GM12878 (cell line): ENCODE measurements around the gene CHRNE. TPM values are rescaled to one million over a fixed set of nuclear protein-coding genes. Genes with fewer than 3 reads are reported as not detected.

Experiments used
- ATAC-seq: fragments of 200-7000 bp; cut with Tn5 transposase; 3 replicates; pipeline ENCODE4 v1.9.1; 2020; ENCODE audit warnings: mild to moderate bottlenecking, moderate library complexity
- BruUV-seq: library from RNA; stranded (reverse); fragments of 400-500 nt; replicated peaks from 2 replicates; lab custom pipeline; 2021; lab: Mats Ljungman, UMichigan
- CTCF ChIA-PET: fragments of 300-600 bp; sonication (Branson Sonifier 250); formaldehyde crosslinking; extraction: SDS; loops from one replicate; lab custom pipeline; 2021; ENCODE audit warnings: inconsistent platforms; lab: Yijun Ruan, JAX
- POLR2A ChIA-PET: fragments of 350-600 bp; formaldehyde crosslinking; extraction: SDS; loops from one replicate; lab custom pipeline; 2021; ENCODE audit warnings: inconsistent platforms; lab: Charles Lee
- RAD21 ChIA-PET: fragments of 300-600 bp; sonication (Branson Sonifier 250); formaldehyde crosslinking; loops from one replicate; lab custom pipeline; 2023; ENCODE audit warnings: antibody characterized with exemption; ENCODE audit not compliant: unreplicated experiment; lab: Charles Lee
- SMC1A ChIA-PET: fragments of 300-600 bp; sonication (Branson Sonifier 250); formaldehyde crosslinking; loops from one replicate; lab custom pipeline; 2023; ENCODE audit not compliant: unreplicated experiment, uncharacterized antibody; lab: Charles Lee
- DNase-seq: peaks from one replicate; pipeline ENCODE4 v3.0.0-alpha.2; 2011; ENCODE audit warnings: low read depth, low spot score
- FAIRE-seq: peaks from 3 replicates; lab custom pipeline; 2011; peaks lifted over from hg19 to GRCh38; lab: Jason Lieb, UNC
- H2AFZ ChIP-seq: 2 replicates; pipeline ENCODE4 v1.6.0; 2011; ENCODE audit warnings: low read depth, low read length, control low read depth; ENCODE audit not compliant: control insufficient read depth
- H3K27ac ChIP-seq: 2 replicates; pipeline ENCODE4 v1.5.1; 2011; ENCODE audit warnings: control low read depth; ENCODE audit not compliant: control insufficient read depth, insufficient read depth
- H3K27me3 ChIP-seq, 2 experiments: replicated peaks in 1 of 2; 2 replicates each; pipeline versions ENCODE4 v1.6.0 to v1.6.1; 2011; ENCODE audit warnings: low read length in 1 of 2; ENCODE audit not compliant: control insufficient read depth in 2 of 2, insufficient read depth in 2 of 2
- H3K36me3 ChIP-seq, 2 experiments: 2 replicates each; pipeline ENCODE4 v1.5.1; 2011; ENCODE audit warnings: low read length in 1 of 2; ENCODE audit not compliant: control insufficient read depth in 2 of 2, insufficient read depth in 2 of 2
- H3K4me1 ChIP-seq: 2 replicates; pipeline ENCODE4 v1.6.1; 2011; ENCODE audit warnings: mild to moderate bottlenecking, low read length, moderate library complexity, mixed read lengths; ENCODE audit not compliant: control insufficient read depth, insufficient read depth
- H3K4me2 ChIP-seq: 2 replicates; pipeline ENCODE4 v1.6.0; 2011; ENCODE audit warnings: control low read depth; ENCODE audit not compliant: control insufficient read depth, insufficient read depth
- H3K4me3 ChIP-seq: fragments of 200-600 bp; sonication (generic); 2 replicates; pipeline ENCODE4 v1.5.1; 2016
- H3K79me2 ChIP-seq: 2 replicates; pipeline ENCODE4 v1.6.0; 2011; ENCODE audit warnings: low read length; ENCODE audit not compliant: control insufficient read depth, insufficient read depth
- H3K9ac ChIP-seq: 2 replicates; pipeline ENCODE4 v1.8.0; 2011; ENCODE audit warnings: low read length, control low read depth, mixed read lengths; ENCODE audit not compliant: control insufficient read depth, insufficient read depth
- H3K9me3 ChIP-seq: replicated peaks from 3 replicates; pipeline ENCODE4 v1.5.1; 2011; ENCODE audit warnings: mild to moderate bottlenecking, low read length; ENCODE audit not compliant: control insufficient read depth, insufficient read depth
- H4K20me1 ChIP-seq: 2 replicates; pipeline ENCODE4 v1.6.0; 2011; ENCODE audit not compliant: control insufficient read depth, insufficient read depth
- BMI1 ChIP-seq: fragments of 450-650 bp; IDR thresholded peaks from 2 replicates; pipeline ENCODE4 v1.6.1; 2016; ENCODE audit warnings: mild to moderate bottlenecking, moderate library complexity, borderline replicate concordance
- FOS ChIP-seq: IDR thresholded peaks from 3 replicates; pipeline ENCODE4 v1.6.1; 2011; ENCODE audit warnings: borderline replicate concordance; ENCODE audit not compliant: insufficient read length; ENCODE audit errors: extremely low read depth
- FOXM1 ChIP-seq: IDR thresholded peaks from 2 replicates; pipeline ENCODE4 v1.6.1; 2012; ENCODE audit warnings: low read depth, mild to moderate bottlenecking, inconsistent platforms, low read length, moderate library complexity
- GABPA ChIP-seq: IDR thresholded peaks from 2 replicates; pipeline ENCODE4 v1.6.1; 2014; ENCODE audit warnings: antibody characterized with exemption, low read depth, mild to moderate bottlenecking, inconsistent platforms
- KDM1A ChIP-seq: fragments of 200-600 bp; sonication (generic); IDR thresholded peaks from 2 replicates; pipeline ENCODE4 v1.6.1; 2016; ENCODE audit warnings: borderline replicate concordance
- MTA2 ChIP-seq: fragments of 450-650 bp; IDR thresholded peaks from 2 replicates; pipeline ENCODE4 v1.6.1; 2016; ENCODE audit warnings: low read depth, mild to moderate bottlenecking, moderate library complexity
- ZNF217 ChIP-seq: fragments of 450-650 bp; IDR thresholded peaks from 2 replicates; pipeline ENCODE4 v1.6.1; 2017; ENCODE audit warnings: antibody characterized with exemption, mild to moderate bottlenecking
- WGBS: methylation state at CpG from one replicate; pipeline ENCODE4 v1.1.6; 2016; ENCODE audit warnings: low lambda C conversion rate; ENCODE audit not compliant: insufficient replicate concordance, insufficient coverage; ENCODE audit errors: missing lambda C conversion rate; 5-methylcytosine and 5-hydroxymethylcytosine counted together
- in situ Hi-C: fragments of 300-500 bp; cut with MboI; formaldehyde crosslinking; loops from 9 replicates; pipeline ENCODE4 v1.14.3; 2018; ENCODE audit warnings: mixed read lengths
- intact Hi-C: fragments of 100-400 bp; cut with micrococcal nuclease; formaldehyde crosslinking; loops from one replicate; pipeline ENCODE4 v1.14.2; 2022; ENCODE audit not compliant: unreplicated experiment
- polyA plus RNA-seq, 11 experiments: library from polyadenylated mRNA; depleted of rRNA in 4 of 11; unstranded in 6 of 11; stranded (reverse) in 5 of 11; fragments of >200 nt; fragmentation: Nextera tagmentation in 4 of 11; fragmentation: Illumina TruSeq in 1 of 11; extraction: Ambion mirVana in 4 of 11; extraction: Trizol in 1 of 11; gene quantifications; 1 replicate in 1 of 11; 2 replicates in 10 of 11; pipeline versions ENCODE4 v1.2.1 to v1.2.3, GENCODE V29; 2011 to 2016; ENCODE audit warnings: inconsistent platforms in 2 of 11, missing spikeins in 2 of 11, low read depth in 1 of 11
- total RNA-seq, 4 experiments: library from RNA; depleted of rRNA in 3 of 4; stranded (reverse); fragments of >200 nt in 3 of 4; fragmentation: Illumina TruSeq in 1 of 4; extraction: Trizol in 1 of 4; gene quantifications; 2 replicates each; pipeline versions ENCODE4 v1.2.1 to v1.2.3, GENCODE V29; 2013 to 2021
- TF ChIP-seq, protein P1 (sequence below): IDR thresholded peaks from 2 replicates; pipeline ENCODE4 v1.6.1; 2012; ENCODE audit warnings: improper control_type of control experiment, low read depth, low read length; ENCODE audit not compliant: insufficient replicate concordance

The CHRNE gene
- total and polyA plus RNA-seq, 10 of the 15 experiments (the other 5 are each of a cell fraction or from before 2014, with no cell fraction given) = 0.05 to 0.11 (median 0.08) TPM; not detected in 6

DNA sequence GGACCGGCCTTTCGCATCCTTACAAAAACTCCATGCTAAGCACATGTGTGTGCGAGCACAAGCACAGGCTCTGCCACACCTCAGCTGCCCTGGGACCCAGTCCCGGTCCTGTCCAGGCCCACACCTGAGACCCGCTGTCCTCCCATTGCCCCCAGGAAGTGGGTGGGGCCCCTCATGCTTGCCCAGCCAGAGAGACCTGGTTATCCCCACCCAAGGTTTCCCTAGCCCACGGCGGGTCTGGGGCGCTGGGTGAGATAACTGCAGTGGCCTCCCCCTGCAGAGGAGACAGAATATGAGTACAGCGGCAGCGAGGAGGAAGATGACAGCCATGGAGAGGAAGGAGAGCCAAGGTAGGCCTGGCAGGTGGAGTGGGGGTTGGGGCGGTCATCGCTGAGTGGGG is 16.1 kb downstream of the CHRNE start:
- H3K79me2 ChIP-seq = no peaks in the 10 kb centered on the region
- CTCF ChIA-PET = interaction anchor here (3.7 kb wide), 1 partner anchor 319 kb away, joined by 17 read pairs; no protein-coding TSS in a partner anchor
- TF ChIP-seq MTA2 (no peak), GABPA (no peak), FOS (no peak), KDM1A (no peak)
- POLR2A ChIA-PET = no interaction called here
- in situ Hi-C loops = no loop called here
- DNase-seq (no peak), ATAC-seq (no peak), FAIRE-seq (no peak)
- H3K9ac ChIP-seq = no peak overlapping the region
- H3K4me1 ChIP-seq = no peaks in the 10 kb centered on the region
- H3K27me3 ChIP-seq = no peaks in the 10 kb centered on the region
- H3K9me3 ChIP-seq = no peaks in the 10 kb centered on the region
- H3K4me3 ChIP-seq = no peak overlapping the region
- no peak overlapping the region for H3K4me2 ChIP-seq
- H3K36me3 ChIP-seq = peaks cover 10 to 20% of the 10 kb centered on the region in 2 experiments; a peak in 3 of 4 replicates
- no peak overlapping the region for H3K27ac ChIP-seq
- SMC1A ChIA-PET = no interaction called here
- no peak overlapping the region for H2AFZ ChIP-seq
- intact Hi-C loops = loop anchor here (10.0 kb wide), 1 partner anchor 462 kb away; no protein-coding TSS in a partner anchor
- RAD21 ChIA-PET = no interaction called here
- no TSS peak for BruUV-seq
- peaks cover 2% of the 10 kb centered on the region; the same call in 1 of the 2 replicates for H4K20me1 ChIP-seq
- 99% methylated on average over 12 of the region's 12 CpGs for WGBS

GRCh38 chr17:4884489-4884888 is 18.4 kb downstream of the CHRNE start:
- no peak for FAIRE-seq
- in situ Hi-C loops = loop anchor here (5.0 kb wide), 1 partner anchor 172 kb away; the partner anchor contains the start of gene ARRB2
- Histone ChIP-seq H3K4me2 (no peak overlapping the region), H3K27me3 (no peaks in the 10 kb centered on the region)
- POLR2A ChIA-PET = interaction anchor here (0.5 to 0.9 kb wide), 3 partner anchors 16 to 174 kb away, joined by 3 to 5 read pairs (median 5); partner anchors contain the start of gene ARRB2
- BruUV-seq = no TSS peak
- TF ChIP-seq, protein P1, sequence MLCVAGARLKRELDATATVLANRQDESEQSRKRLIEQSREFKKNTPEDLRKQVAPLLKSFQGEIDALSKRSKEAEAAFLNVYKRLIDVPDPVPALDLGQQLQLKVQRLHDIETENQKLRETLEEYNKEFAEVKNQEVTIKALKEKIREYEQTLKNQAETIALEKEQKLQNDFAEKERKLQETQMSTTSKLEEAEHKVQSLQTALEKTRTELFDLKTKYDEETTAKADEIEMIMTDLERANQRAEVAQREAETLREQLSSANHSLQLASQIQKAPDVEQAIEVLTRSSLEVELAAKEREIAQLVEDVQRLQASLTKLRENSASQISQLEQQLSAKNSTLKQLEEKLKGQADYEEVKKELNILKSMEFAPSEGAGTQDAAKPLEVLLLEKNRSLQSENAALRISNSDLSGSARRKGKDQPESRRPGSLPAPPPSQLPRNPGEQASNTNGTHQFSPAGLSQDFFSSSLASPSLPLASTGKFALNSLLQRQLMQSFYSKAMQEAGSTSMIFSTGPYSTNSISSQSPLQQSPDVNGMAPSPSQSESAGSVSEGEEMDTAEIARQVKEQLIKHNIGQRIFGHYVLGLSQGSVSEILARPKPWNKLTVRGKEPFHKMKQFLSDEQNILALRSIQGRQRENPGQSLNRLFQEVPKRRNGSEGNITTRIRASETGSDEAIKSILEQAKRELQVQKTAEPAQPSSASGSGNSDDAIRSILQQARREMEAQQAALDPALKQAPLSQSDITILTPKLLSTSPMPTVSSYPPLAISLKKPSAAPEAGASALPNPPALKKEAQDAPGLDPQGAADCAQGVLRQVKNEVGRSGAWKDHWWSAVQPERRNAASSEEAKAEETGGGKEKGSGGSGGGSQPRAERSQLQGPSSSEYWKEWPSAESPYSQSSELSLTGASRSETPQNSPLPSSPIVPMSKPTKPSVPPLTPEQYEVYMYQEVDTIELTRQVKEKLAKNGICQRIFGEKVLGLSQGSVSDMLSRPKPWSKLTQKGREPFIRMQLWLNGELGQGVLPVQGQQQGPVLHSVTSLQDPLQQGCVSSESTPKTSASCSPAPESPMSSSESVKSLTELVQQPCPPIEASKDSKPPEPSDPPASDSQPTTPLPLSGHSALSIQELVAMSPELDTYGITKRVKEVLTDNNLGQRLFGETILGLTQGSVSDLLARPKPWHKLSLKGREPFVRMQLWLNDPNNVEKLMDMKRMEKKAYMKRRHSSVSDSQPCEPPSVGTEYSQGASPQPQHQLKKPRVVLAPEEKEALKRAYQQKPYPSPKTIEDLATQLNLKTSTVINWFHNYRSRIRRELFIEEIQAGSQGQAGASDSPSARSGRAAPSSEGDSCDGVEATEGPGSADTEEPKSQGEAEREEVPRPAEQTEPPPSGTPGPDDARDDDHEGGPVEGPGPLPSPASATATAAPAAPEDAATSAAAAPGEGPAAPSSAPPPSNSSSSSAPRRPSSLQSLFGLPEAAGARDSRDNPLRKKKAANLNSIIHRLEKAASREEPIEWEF = no peak
- TF ChIP-seq BMI1 = no peak
- TF ChIP-seq FOS = no peak
- no peak for TF ChIP-seq ZNF217
- no peak for TF ChIP-seq FOXM1
- TF ChIP-seq, all 136 proteins: peak for 0
- Histone ChIP-seq H3K9me3 (no peaks in the 10 kb centered on the region), H3K27ac (no peak overlapping the region), H3K79me2 (no peaks in the 10 kb centered on the region), H3K4me3 (no peak overlapping the region), H3K4me1 (no peaks in the 10 kb centered on the region), H4K20me1 (peaks cover 2% of the 10 kb centered on the region; the same call in 1 of the 2 replicates), H3K9ac (no peak overlapping the region), H2AFZ (no peak overlapping the region), H3K36me3 (peaks cover 7 to 15% of the 10 kb centered on the region in 2 experiments; a peak in 3 of 4 replicates)
- intact Hi-C loops = loop anchor here (10.0 kb wide), 1 partner anchor 460 kb away; no protein-coding TSS in a partner anchor
- ChIA-PET SMC1A (interaction anchor here (0.9 kb wide), 1 partner anchor 174 kb away, joined by 5 read pairs; the partner anchor contains the start of gene ARRB2), RAD21 (interaction anchor here (0.5 kb wide), 1 partner anchor 128 kb away, joined by 4 read pairs; no protein-coding TSS in a partner anchor), CTCF (interaction anchor here (1.3 to 2.6 kb wide), 3 partner anchors 95 to 317 kb away, joined by 3 to 7 read pairs (median 3); partner anchors contain the start of gene GLTPD2)
- ATAC-seq (no peak), DNase-seq (no peak)
- 82% methylated on average over 4 of the region's 4 CpGs for WGBS
